ENCODE measurements around the gene SDR39U1.
"Not testable (repeated sequence)": the region's sequence is repeated elsewhere in the genome, so short reads cannot be mapped to it uniquely, and the experiment has no call there.

Gene SDR39U1

GRCh38 chr14:24442240-24443052, at the start of gene SDR39U1:
SDR39U1 (minus strand) TSS chr14:24442776; CDS start chr14:24442769, 7 bp downstream.
- DNase-seq (ENCODE audit: low spot score in 2 of 2) (peak; percentile 82 to 94), ATAC-seq (ENCODE audit: low read depth) (peak; percentile 90)
- Mint-ChIP-seq H3K9me3 (peaks cover 2% of the 10 kb centered on the region), H3K27me3 (no peaks in the 10 kb centered on the region), H3K4me3 (peak within 1 kb of the TSS; percentile 88), H3K4me1 (peaks cover 18% of the 10 kb centered on the region), H3K27ac (peak within 1 kb of the TSS; percentile 92), H3K36me3 (peaks cover 17% of the 10 kb centered on the region)

- DNase-seq (ENCODE audit: low spot score in 2 of 2); H3K9me3 Mint-ChIP-seq; H3K27ac Mint-ChIP-seq; ATAC-seq (ENCODE audit: low read depth); H3K27me3 Mint-ChIP-seq; H3K36me3 Mint-ChIP-seq; H3K4me3 Mint-ChIP-seq; H3K4me1 Mint-ChIP-seq: not testable (repeated sequence)
These were observed 49.2 kb upstream of the SDR39U1 start for GRCh38 chr14:24491586-24492408.

- Mint-ChIP-seq H3K4me3 (no peak overlapping the region), H3K9me3 (no peaks in the 10 kb centered on the region), H3K36me3 (no peaks in the 10 kb centered on the region), H3K27me3 (no peaks in the 10 kb centered on the region), H3K27ac (peak overlapping the region; percentile 53), H3K4me1 (peaks cover 17% of the 10 kb centered on the region)
- no peak for DNase-seq (ENCODE audit: low spot score in 2 of 2)
- ATAC-seq (ENCODE audit: low read depth), result peak; percentile 64
These were observed 41.2 kb upstream of the SDR39U1 start for GRCh38 chr14:24483604-24484252.

- H3K27ac Mint-ChIP-seq; H3K36me3 Mint-ChIP-seq; H3K4me3 Mint-ChIP-seq; H3K27me3 Mint-ChIP-seq; DNase-seq (ENCODE audit: low spot score in 2 of 2); ATAC-seq (ENCODE audit: low read depth); H3K9me3 Mint-ChIP-seq: not testable (repeated sequence)
- peaks cover 22% of the 10 kb centered on the region for H3K4me1 Mint-ChIP-seq
These were observed 40.2 kb upstream of the SDR39U1 start for GRCh38 chr14:24482699-24483303.

- H3K27me3 Mint-ChIP-seq, result no peaks in the 10 kb centered on the region
- peak overlapping the region; percentile 90 for H3K4me3 Mint-ChIP-seq
- peak; percentile 84 for ATAC-seq (ENCODE audit: low read depth)
- no peaks in the 10 kb centered on the region for H3K36me3 Mint-ChIP-seq
- peak overlapping the region; percentile 89 for H3K27ac Mint-ChIP-seq
- no peaks in the 10 kb centered on the region for H3K9me3 Mint-ChIP-seq
- peaks cover 23% of the 10 kb centered on the region for H3K4me1 Mint-ChIP-seq
- DNase-seq (ENCODE audit: low spot score in 2 of 2), result peak; percentile 29 to 37
These were observed 39.2 kb upstream of the SDR39U1 start for GRCh38 chr14:24481622-24482324.

- H3K9me3 Mint-ChIP-seq; H3K27me3 Mint-ChIP-seq; H3K4me3 Mint-ChIP-seq; H3K27ac Mint-ChIP-seq; ATAC-seq (ENCODE audit: low read depth); DNase-seq (ENCODE audit: low spot score in 2 of 2); H3K36me3 Mint-ChIP-seq: not testable (repeated sequence)
- H3K4me1 Mint-ChIP-seq, result peaks cover 23% of the 10 kb centered on the region
These were observed 37.4 kb upstream of the SDR39U1 start for GRCh38 chr14:24479999-24480398.

- ATAC-seq (ENCODE audit: low read depth), result no peak
- Mint-ChIP-seq H3K27ac (no peak overlapping the region), H3K36me3 (peaks cover 6% of the 10 kb centered on the region), H3K4me3 (no peak overlapping the region), H3K9me3 (no peaks in the 10 kb centered on the region), H3K4me1 (peaks cover 6% of the 10 kb centered on the region), H3K27me3 (no peaks in the 10 kb centered on the region)
- DNase-seq (ENCODE audit: low spot score in 2 of 2), result no peak
These were observed 32.7 kb upstream of the SDR39U1 start for GRCh38 chr14:24475261-24475660.

GRCh38 chr14:24473211-24473610, 30.6 kb upstream of the SDR39U1 start:
- ATAC-seq (ENCODE audit: low read depth) (no peak), DNase-seq (ENCODE audit: low spot score in 2 of 2) (no peak)
- H3K36me3 Mint-ChIP-seq, result peaks cover 6% of the 10 kb centered on the region
- H3K27ac Mint-ChIP-seq, result no peak overlapping the region
- no peaks in the 10 kb centered on the region for H3K9me3 Mint-ChIP-seq
- H3K27me3 Mint-ChIP-seq, result no peaks in the 10 kb centered on the region
- no peak overlapping the region for H3K4me3 Mint-ChIP-seq
- peaks cover 4% of the 10 kb centered on the region for H3K4me1 Mint-ChIP-seq

GRCh38 chr14:24470450-24470849, 27.9 kb upstream of the SDR39U1 start:
- not testable (repeated sequence) for H3K27ac Mint-ChIP-seq; H3K9me3 Mint-ChIP-seq; DNase-seq (ENCODE audit: low spot score in 2 of 2); H3K4me3 Mint-ChIP-seq; ATAC-seq (ENCODE audit: low read depth); H3K4me1 Mint-ChIP-seq; H3K27me3 Mint-ChIP-seq
- peaks cover 10% of the 10 kb centered on the region for H3K36me3 Mint-ChIP-seq

GRCh38 chr14:24465805-24466204, 23.2 kb upstream of the SDR39U1 start:
- Mint-ChIP-seq H3K4me3 (no peak overlapping the region), H3K27ac (no peak overlapping the region), H3K9me3 (no peaks in the 10 kb centered on the region), H3K27me3 (no peaks in the 10 kb centered on the region), H3K36me3 (peaks cover 7% of the 10 kb centered on the region), H3K4me1 (peaks cover 7% of the 10 kb centered on the region)
- DNase-seq (ENCODE audit: low spot score in 2 of 2) (no peak), ATAC-seq (ENCODE audit: low read depth) (no peak)

- no peak for DNase-seq (ENCODE audit: low spot score in 2 of 2)
- no peak for ATAC-seq (ENCODE audit: low read depth)
- no peak overlapping the region for H3K4me3 Mint-ChIP-seq
- no peaks in the 10 kb centered on the region for H3K27me3 Mint-ChIP-seq
- peaks cover 10% of the 10 kb centered on the region for H3K36me3 Mint-ChIP-seq
- peaks cover 7% of the 10 kb centered on the region for H3K4me1 Mint-ChIP-seq
- H3K27ac Mint-ChIP-seq, result no peak overlapping the region
- no peaks in the 10 kb centered on the region for H3K9me3 Mint-ChIP-seq
These were observed 22.8 kb upstream of the SDR39U1 start for GRCh38 chr14:24465368-24465767.

- Mint-ChIP-seq H3K9me3 (no peaks in the 10 kb centered on the region), H3K4me3 (no peak overlapping the region), H3K4me1 (peaks cover 7% of the 10 kb centered on the region), H3K27me3 (no peaks in the 10 kb centered on the region), H3K36me3 (peaks cover 13% of the 10 kb centered on the region), H3K27ac (no peak overlapping the region)
- ATAC-seq (ENCODE audit: low read depth), result no peak
- no peak for DNase-seq (ENCODE audit: low spot score in 2 of 2)
These were observed 21.6 kb upstream of the SDR39U1 start for GRCh38 chr14:24463884-24464785.
